T follicular helper cell (primary cell): ENCODE data around the gene VGLL3.

Experiments used
- DNase-seq: peaks from one replicate; pipeline ENCODE4 v3.0.0-alpha.2; 2020; ENCODE audit warnings: low read depth

The VGLL3 gene

GRCh38 chr3:86950717-86951116 is 40.2 kb downstream of the VGLL3 start:
- DNase-seq, result no peak

- DNase-seq, result no peak
Measured at GRCh38 chr3:86949850-86950249, 41.1 kb downstream of the VGLL3 start.

- DNase-seq, result no peak
Measured at GRCh38 chr3:86948822-86949221, 42.1 kb downstream of the VGLL3 start.

GRCh38 chr3:86942206-86942605 is 48.7 kb downstream of the VGLL3 start:
- no peak for DNase-seq

- no peak for DNase-seq
Measured at GRCh38 chr3:86938416-86939105, 52.4 kb downstream of the VGLL3 start.

- DNase-seq, result no peak
Measured at GRCh38 chr3:86937306-86937791, 53.6 kb downstream of the VGLL3 start.

GRCh38 chr3:86934851-86935250 is 56.1 kb downstream of the VGLL3 start:
- DNase-seq, result no peak

- DNase-seq, result no peak
Measured at GRCh38 chr3:86930831-86931230, 60.1 kb downstream of the VGLL3 start.

- no peak for DNase-seq
Measured at GRCh38 chr3:86930181-86930580, 60.8 kb downstream of the VGLL3 start.

- DNase-seq, result no peak
Measured at GRCh38 chr3:86929046-86929445, 61.9 kb downstream of the VGLL3 start.

GRCh38 chr3:86923071-86923491 is 67.9 kb downstream of the VGLL3 start:
- DNase-seq, result no peak

GRCh38 chr3:86921971-86922680 is 68.8 kb downstream of the VGLL3 start:
- no peak for DNase-seq

GRCh38 chr3:86914670-86915069 is 76.3 kb downstream of the VGLL3 start:
- no peak for DNase-seq

GRCh38 chr3:86913160-86913559 is 77.8 kb downstream of the VGLL3 start:
- DNase-seq, result no peak

GRCh38 chr3:86895202-86895601 is 95.7 kb downstream of the VGLL3 start:
- no peak for DNase-seq

GRCh38 chr3:86890741-86891396 is 100.1 kb downstream of the VGLL3 start:
- no peak for DNase-seq
